ENCODE data around the gene PHB1.
A peak's percentile ranks its signal among the peaks of the same experiment; 100 is the strongest.
"Not testable (repeated sequence)": the region's sequence is repeated elsewhere in the genome, so short reads cannot be mapped to it uniquely, and the experiment has no call there.

The PHB1 gene

DNA sequence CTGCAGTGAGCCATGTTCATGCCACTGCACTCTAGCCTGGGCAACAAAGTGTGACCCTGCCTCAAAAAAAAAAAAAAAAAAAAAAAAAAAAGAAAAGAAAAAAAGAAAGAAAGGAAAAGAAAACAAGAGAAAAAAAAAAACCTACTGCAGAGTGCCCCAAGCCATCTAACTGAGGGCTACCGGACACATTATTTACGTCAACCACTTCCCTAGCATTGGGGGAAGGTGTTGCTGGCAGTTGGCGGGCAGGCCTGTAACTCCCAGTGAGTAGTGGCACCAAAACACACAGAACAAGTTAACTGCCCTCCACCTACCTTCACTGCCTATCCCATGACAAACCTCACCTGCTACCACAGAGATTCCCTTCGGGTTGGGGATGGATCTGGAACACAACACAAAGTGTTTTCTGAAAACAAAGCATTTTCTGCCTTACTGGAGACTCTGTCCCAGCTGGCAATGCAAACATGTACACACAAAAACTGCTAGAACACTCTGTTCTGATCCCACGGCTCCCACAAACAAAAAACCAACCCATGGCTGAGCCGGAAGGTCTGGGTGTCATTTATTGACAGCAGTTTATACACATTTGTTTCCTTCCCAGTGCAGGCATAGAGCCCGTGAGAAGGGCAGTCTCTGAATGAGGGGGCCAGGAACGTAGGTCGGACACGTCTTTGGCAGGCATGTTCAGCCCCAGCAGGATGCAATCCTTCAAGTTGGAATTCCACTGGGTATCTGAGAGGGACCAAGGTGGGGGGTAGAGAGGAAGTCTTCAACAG, 11.0 kb downstream of the PHB1 start:
- no peak for DNase-seq

GRCh38 chr17:49402706-49403105, 12.0 kb downstream of the PHB1 start:
- DNase-seq: no peak

GRCh38 chr17:49401971-49402611, 12.6 kb downstream of the PHB1 start:
- no peak for DNase-seq

GRCh38 chr17:49399995-49400394, 14.7 kb downstream of the PHB1 start:
- DNase-seq: no peak

DNA sequence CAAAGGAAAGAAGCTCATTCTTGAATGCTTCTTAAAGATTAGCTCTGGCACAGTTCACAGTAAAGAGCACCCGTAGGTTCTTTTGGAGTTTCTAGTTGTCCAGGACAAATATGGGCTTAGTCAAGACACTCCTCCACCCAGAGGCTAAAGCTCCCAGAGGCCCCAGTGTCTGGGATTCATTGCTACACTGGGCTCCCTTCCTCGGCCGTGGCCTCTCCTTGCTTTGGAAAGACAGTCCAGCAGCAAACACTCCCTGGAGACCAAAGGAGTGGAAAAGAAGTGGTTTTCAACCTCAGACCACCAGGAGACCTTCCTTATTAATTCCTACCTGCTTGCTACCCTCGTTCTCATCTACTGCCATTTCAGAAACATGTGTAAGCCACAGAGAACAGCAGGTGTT, 17.1 kb downstream of the PHB1 start:
- no peak for DNase-seq

DNA sequence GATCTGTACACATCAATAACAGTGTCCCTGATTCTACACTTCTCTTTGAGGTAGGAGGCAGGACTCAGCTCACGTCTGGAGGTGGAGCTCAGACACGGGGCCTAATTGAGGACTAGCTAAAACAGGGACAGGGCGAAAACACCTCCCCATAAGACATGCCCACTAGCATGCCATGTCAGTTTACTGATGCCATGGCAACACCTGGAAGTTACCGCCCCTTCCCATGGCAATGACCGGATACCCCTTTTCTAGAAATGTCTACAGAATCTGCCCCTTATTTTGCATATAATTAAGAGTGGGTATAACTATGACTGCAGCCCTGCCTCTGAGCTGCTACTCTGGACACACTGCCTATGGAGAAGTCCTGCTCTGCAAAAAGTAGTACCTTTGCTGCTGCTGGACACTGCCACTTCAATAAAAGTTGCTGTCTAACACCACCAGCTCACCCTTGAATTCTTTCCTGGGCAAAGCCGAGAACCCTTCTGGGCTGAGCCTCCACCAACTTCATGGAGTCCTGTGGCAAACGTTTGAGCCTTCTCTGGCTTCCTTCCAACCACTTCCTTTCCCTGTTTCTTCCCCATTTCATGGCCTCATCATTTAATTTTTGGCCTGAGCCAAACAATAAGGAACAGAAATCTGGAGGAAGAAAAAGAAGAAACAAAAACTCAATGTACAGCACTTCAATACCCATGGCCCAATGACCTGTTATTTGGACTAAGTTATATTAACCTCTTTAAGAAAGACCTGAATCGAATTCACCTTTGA, 21.0 kb downstream of the PHB1 start:
- DNase-seq: no peak

DNA sequence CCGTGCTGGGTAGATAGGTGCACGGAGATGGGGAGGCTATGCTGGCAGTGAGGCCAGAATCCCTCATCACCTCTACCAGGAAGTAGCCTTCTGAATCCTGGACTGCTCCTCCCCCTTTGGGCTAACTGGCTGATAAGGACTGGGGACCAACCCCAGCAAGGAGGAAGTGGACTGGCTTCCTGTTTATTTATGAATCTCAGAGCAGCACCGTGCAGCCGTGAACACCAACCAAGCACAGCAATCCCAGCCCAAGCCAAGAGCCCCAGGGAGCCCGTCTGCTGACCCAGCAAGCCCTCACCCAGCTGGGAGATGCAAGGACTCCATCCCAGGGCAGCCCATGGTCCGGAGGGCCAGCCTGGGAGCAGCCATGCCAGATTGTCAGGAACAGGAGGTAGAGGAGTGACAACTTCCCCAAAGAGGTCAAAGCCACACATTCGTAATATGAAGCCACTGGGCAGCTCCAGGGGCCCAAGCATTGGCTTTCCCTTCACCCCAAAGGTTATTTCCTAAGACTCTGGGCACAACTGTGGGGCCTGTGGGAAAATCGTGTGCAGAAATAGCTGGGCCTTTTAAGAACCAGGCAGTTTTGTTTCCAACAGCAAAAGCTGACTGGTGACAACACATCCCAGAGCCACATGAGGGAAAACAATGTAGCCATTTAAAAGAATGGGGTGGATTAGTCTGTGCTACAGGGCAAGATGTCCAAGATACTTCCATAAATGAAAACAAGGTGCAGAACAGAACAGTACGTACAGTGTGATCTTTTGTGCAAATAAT, 23.9 kb downstream of the PHB1 start:
- peak; percentile 38 for DNase-seq

- not testable (repeated sequence) for DNase-seq
These were observed 25.0 kb downstream of the PHB1 start for GRCh38 chr17:49389514-49390347.

DNA sequence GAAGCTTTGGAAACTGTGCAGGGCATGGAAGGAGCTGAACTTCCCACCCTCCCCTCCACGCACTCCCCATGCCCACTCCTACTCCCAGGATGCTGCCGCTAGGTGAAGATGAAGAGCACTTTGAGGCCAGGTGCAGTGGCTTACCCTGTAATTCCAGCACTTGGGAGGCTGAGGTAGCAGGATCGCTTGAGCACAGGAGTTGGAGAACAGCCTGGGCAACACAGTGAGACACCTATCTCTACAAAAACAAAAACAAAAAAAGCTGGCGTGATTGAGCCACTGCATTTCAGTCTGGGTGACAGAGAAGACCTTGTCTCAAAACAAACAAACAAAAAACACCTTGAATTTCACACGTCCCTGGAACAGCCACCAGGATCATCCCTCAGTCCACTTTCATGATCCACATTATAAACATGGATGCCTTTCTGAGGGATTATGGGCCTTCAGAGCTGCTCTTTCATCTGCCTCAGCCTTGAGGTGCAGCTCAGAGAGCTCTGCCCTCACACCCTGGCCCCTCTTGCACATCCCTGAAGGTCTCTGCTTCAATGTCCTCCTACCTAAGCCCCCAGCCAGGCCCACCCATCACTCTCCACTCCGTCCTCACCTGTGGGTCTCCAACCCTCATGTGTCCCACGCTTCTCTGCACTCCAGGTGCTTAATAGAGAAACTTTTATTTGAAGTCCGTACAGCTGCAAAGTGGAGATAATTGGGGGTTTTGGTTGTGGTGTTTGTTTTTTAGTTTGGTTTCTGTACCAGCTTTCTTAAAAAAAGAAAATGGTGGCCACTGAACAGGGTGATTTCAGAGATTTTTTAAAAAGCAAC, 25.8 kb downstream of the PHB1 start:
- DNase-seq: no peak

GRCh38 chr17:49388290-49388640, 26.4 kb downstream of the PHB1 start:
- DNase-seq: peak; percentile 72

- peak; percentile 47 for DNase-seq
These were observed 27.0 kb downstream of the PHB1 start for GRCh38 chr17:49387498-49388289.

DNA sequence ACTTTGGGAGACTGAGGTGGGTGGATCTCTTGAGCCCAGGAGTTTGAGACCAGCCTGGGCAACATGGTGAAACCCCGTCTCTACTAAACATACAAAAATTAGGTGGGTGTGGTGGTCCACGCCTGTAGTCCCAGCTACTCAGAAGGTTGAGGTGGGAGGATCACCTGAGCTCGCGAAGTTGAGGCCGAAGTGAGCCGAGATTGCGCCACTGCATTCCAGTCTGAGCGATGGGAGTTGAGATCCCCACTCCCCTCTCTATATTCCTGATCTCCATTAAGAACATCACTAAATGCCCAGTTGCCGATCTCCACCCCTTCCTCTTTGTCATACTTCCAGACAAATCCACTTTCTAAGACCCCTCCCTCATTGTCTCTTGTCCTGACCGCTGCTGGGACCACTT, 28.3 kb downstream of the PHB1 start:
- no peak for DNase-seq

DNA sequence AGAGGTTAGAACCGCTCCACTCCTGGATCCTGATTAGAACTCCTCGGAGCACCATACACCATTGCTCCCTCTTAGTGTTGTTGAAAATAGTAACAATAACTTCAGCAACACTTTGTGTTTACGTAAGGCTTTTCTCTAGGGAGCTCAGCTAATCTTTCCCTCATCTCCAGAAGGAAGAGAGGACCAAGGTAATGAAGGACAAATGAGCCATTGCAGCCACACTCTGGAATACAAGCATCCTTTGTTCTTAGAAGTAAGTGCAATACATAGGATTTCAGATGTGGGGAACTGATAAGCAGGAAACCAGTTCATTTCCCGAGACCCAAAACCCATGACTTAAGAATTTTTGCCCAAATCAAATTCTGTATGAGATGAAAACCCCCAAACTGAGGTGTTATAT, 29.7 kb downstream of the PHB1 start:
- DNase-seq: no peak

DNA sequence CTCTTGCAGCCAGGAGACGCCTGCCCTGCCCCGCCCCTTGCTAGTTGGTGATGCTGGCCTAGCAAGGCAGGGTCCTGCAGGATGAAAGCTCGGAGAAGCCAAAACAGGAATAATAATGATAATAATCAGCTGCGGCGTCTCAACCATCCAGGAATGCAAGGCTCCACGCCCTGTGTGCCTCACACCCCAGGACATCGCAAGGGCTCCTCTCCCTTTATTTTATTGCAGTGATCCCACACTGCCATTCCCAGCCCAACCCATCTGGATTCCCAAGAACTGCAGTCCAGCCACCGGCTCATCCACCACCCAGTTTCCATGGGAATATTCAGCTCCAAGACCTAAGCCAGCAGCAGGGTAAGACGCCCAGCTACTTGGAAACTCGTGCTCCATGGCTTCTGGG, 31.6 kb downstream of the PHB1 start:
- no peak for DNase-seq

- no peak for DNase-seq
These were observed 32.1 kb downstream of the PHB1 start for GRCh38 chr17:49382556-49382955.

DNA sequence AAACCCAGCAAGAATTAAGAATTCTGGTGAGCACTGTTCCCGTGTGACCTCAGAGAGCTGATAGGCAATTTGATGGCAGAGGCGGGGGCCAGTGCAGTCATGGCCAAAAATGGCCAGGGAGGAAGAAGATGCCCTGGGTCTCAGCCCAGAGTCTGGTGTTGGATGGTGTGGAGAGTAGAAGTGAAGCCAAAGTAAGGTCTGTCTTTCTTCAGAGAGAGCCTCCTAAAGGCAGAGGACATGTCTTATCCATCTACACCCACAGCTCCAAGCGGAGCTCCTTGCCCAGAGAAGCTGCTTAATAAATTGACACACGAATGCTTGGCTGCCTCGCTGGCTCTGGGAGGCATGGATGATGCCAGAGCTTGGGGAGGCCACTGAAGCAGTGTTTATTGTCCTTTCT, 32.9 kb downstream of the PHB1 start:
- no peak for DNase-seq

DNA sequence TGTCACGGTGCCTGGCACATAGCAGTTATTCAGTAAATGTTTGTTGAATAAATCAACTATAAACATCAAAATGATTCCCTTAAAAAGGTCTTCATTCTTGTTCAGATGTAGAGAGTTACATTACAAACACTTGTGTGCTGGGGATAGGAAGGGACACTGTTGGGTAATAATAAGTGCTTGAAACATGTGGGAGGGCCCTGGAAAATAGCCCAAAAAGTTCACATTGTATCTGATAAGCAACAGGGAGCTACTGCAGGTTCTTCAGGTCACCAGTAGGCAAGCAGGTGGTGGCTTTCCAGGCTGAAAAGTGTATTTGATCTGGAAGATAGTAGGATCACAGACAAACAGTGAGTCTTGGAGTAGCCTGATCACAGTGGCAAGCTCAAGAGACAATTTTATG, 33.6 kb downstream of the PHB1 start:
- no peak for DNase-seq

- no peak for DNase-seq
These were observed 34.8 kb downstream of the PHB1 start for GRCh38 chr17:49379926-49380325.

DNA sequence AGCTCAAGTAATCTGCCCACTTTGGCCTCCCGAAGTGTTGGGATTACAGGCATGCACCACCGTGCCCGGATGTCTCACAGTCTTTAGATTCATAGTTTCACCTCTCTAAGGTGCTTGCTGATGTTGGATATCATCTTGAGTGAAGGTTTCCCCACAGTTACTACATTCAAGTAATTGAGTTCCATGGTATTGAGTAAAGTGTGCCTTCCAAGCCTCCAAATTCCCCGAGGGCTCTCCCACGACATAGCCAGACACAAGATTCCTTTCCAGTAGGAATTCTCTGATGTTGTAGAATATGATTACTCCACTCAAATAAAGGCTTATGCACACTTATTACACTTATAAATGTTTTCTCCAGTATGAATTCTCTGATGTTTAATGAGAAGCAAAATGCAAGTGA, 36.4 kb downstream of the PHB1 start:
- DNase-seq: no peak

GRCh38 chr17:49375544-49375943, 39.1 kb downstream of the PHB1 start:
- no peak for DNase-seq

- DNase-seq: no peak
These were observed 41.6 kb downstream of the PHB1 start for GRCh38 chr17:49373115-49373514.

Measured in CD4-positive, alpha-beta T cell treated with Interleukin-4 for 4 hours (primary cell).